Skeletal muscle cell (primary cell): ENCODE data around the gene PDE3A.
A peak's percentile ranks its signal among the peaks of the same experiment; 100 is the strongest.
"Not testable (repeated sequence)": the region's sequence is repeated elsewhere in the genome, so short reads cannot be mapped to it uniquely, and the experiment has no call there.

ENCODE experiments used
- DNase-seq: peaks from one replicate; pipeline ENCODE4 v3.0.0-alpha.2; 2010; ENCODE audit warnings: low read depth
- H3K4me3 ChIP-seq: 2 replicates; pipeline ENCODE4 v1.5.1; 2011; ENCODE audit warnings: low read depth, mild to moderate bottlenecking, control low read depth, low read length, moderate library complexity

Gene PDE3A

GRCh38 chr12:20368114-20368650 is at the start of gene PDE3A:
TSS of gene PDE3A (plus strand) at chr12:20368537. CDS start at chr12:20369285, 748 bp downstream.
- peak within 1 kb of the TSS; percentile 66 for H3K4me3 ChIP-seq
- peak; percentile 56 for DNase-seq

DNA sequence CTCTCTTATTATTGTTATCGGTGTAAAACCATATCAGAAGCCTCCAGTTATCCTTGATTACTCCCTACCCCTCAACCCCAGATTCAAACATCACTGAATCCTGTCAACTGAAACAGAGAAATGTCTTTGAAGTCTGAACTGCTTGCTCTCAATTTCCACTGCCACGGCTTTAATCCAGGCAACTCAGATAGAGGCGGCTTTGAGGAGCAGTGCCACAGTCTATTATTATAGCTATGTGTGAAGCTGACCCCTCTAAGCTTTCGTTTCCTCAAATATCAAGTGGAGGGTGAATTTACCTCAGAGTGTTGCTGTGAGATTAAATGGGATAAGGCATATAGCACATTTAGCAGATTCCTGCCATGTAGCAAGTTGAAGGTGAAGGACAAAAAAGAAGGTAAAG is 49.0 kb upstream of the PDE3A start:
- H3K4me3 ChIP-seq = no peak overlapping the region
- DNase-seq = no peak

GRCh38 chr12:20320552-20320951 is 47.8 kb upstream of the PDE3A start:
- no peak overlapping the region for H3K4me3 ChIP-seq
- no peak for DNase-seq

DNA sequence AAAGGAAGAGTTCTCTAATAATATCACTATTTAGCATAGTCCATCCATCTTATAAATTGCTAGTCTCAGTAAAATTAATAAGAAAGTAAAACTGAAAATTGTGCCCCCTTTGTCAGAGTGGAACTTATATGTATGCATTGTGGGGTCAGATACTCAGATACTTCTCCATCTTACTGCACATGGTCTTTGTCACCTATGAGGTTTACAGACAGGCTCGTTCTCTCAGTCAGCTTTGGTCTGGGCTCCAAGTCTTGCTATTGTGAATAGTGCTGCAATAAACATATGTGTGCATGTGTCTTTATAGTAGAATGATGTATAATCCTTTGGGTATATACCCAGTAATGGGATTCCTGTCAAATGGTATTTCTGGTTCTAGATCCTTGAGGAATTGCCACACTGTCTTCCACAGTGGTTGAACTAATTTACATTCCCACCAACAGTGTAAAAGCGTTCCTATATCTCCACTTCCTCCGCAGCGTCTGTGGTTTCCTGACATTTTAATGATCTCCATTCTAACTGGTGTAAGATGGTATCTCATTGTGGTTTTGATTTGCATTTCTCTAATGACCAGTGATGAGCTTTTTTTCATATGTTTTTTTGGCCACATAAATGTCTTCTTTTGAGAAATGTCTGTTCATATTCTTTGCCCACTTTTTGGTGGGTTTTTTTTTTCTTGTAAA is 37.4 kb upstream of the PDE3A start:
- not testable (repeated sequence) for DNase-seq, H3K4me3 ChIP-seq

GRCh38 chr12:20339060-20339459 is 29.3 kb upstream of the PDE3A start:
- no peak for DNase-seq
- no peak overlapping the region for H3K4me3 ChIP-seq

GRCh38 chr12:20342111-20342510 is 26.2 kb upstream of the PDE3A start:
- no peak overlapping the region for H3K4me3 ChIP-seq
- peak; percentile 41 for DNase-seq

- DNase-seq = no peak
- H3K4me3 ChIP-seq = no peak overlapping the region
Measured at GRCh38 chr12:20345866-20346265, 22.5 kb upstream of the PDE3A start.

DNA sequence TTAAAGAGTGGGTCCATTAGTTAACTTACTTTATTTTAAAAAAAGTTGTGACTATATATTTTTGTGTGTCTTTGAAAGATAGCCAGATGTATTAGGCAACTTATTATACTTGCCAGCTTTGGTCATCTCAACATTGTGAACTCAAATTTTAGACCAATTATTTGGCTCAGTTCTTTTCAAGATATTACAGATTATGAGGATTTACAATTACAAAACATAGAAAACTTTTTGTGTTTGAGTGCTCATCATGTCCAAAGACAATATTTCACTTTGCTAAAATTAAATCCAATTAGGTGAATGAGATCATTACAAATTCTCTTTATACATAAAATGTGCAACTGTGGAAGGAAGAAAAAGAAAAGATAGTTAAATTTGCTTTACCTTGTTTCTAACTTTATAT is 18.3 kb upstream of the PDE3A start:
- no peak for DNase-seq
- H3K4me3 ChIP-seq = no peak overlapping the region

DNA sequence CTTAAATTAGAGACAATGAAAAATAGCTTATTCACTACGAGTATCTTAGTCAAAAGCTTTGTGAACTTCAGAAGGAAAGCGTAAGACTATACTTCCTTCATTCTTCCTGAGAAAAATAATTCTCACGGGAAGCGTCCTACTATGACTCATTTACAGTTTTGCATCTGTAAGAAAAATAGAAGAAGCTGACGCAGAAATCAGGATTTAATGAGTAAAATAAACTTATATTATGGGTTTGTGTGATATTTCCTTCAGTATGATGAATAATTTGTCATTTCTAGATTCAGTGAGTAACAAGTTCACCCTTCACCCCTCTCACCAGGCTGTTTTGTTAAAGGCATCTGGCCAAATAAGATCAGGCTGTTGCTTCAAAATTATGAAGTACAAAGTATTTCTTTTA is 17.8 kb upstream of the PDE3A start:
- DNase-seq = peak; percentile 81
- H3K4me3 ChIP-seq = no peak overlapping the region

DNA sequence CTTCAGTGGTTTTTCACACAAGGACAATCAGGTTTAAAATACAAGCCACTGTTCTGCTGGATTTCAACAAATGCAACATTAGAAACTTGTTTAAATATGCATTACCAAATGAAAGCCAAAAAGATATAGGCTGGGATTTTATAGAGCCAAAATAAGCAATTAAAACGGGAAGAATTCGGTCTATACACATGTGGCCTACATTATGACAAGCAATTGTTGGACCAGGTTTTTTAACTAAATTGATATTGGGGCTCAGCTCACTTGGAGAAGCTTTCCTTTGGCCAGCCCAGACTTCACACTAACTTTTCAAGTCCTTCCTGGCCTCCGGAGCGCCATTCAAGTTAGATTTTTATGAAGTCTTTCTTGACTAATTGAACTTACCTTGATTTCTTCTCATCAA is 16.9 kb upstream of the PDE3A start:
- no peak overlapping the region for H3K4me3 ChIP-seq
- DNase-seq = no peak

DNA sequence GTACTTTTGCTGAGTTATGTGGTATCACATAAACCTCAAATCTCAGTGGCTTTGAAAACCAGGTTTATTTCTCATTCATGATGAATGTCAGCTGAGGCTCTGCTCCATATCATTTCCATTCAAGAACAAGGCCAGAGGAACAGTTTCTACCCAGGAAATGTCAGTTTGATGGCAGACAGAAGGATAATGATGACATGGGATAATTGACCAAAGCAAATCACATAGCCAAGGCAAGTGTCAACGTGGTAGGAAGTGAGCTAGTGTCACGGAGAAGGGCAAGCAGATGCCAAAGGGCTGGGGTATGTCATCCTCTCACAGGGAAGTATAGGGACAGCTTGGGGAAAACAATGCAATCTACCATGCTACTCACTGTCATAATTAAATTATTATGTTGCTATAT is 12.3 kb upstream of the PDE3A start:
- no peak overlapping the region for H3K4me3 ChIP-seq
- no peak for DNase-seq

- no peak for DNase-seq
- H3K4me3 ChIP-seq = no peak overlapping the region
Measured at GRCh38 chr12:20360407-20360806, 7.9 kb upstream of the PDE3A start.

GRCh38 chr12:20361416-20361815 is 6.9 kb upstream of the PDE3A start:
- H3K4me3 ChIP-seq = no peak overlapping the region

GRCh38 chr12:20364501-20364900 is 3.8 kb upstream of the PDE3A start:
- DNase-seq = no peak
- H3K4me3 ChIP-seq = no peak overlapping the region

More at GRCh38 chr12:20361416-20361815, 6.9 kb upstream of the PDE3A start:
- DNase-seq = no peak

GRCh38 chr12:20366776-20367409 is 1.4 kb upstream of the PDE3A start:
- H3K4me3 ChIP-seq = no peak overlapping the region
- DNase-seq = no peak

- peak overlapping the region; percentile 66 for H3K4me3 ChIP-seq
Measured at GRCh38 chr12:20367583-20368113, 689 bp upstream of the PDE3A start.

GRCh38 chr12:20368651-20369304 is 441 bp downstream of the PDE3A start:
- H3K4me3 ChIP-seq = peak overlapping the region; percentile 66
- peak; percentile 18 for DNase-seq

More at GRCh38 chr12:20367583-20368113, 689 bp upstream of the PDE3A start:
- DNase-seq = no peak

DNA sequence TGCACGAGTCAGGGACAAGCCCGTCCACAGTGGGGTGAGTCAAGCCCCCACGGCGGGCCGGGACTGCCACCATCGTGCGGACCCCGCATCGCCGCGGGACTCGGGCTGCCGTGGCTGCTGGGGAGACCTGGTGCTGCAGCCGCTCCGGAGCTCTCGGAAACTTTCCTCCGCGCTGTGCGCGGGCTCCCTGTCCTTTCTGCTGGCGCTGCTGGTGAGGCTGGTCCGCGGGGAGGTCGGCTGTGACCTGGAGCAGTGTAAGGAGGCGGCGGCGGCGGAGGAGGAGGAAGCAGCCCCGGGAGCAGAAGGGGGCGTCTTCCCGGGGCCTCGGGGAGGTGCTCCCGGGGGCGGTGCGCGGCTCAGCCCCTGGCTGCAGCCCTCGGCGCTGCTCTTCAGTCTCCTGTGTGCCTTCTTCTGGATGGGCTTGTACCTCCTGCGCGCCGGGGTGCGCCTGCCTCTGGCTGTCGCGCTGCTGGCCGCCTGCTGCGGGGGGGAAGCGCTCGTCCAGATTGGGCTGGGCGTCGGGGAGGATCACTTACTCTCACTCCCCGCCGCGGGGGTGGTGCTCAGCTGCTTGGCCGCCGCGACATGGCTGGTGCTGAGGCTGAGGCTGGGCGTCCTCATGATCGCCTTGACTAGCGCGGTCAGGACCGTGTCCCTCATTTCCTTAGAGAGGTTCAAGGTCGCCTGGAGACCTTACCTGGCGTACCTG is 1.1 kb downstream of the PDE3A start:
- peak; percentile 26 for DNase-seq
- H3K4me3 ChIP-seq = peak overlapping the region; percentile 66

- no peak for DNase-seq
- peak overlapping the region; percentile 66 for H3K4me3 ChIP-seq
Measured at GRCh38 chr12:20370014-20370386, 1.7 kb downstream of the PDE3A start.
